Fibroblast of gingiva (primary cell): ENCODE results near the gene DHX38.

Source experiments
- DNase-seq: peaks from one replicate; pipeline ENCODE4 v3.0.0-alpha.2; 2011; ENCODE audit warnings: low read depth

The DHX38 gene

DNA sequence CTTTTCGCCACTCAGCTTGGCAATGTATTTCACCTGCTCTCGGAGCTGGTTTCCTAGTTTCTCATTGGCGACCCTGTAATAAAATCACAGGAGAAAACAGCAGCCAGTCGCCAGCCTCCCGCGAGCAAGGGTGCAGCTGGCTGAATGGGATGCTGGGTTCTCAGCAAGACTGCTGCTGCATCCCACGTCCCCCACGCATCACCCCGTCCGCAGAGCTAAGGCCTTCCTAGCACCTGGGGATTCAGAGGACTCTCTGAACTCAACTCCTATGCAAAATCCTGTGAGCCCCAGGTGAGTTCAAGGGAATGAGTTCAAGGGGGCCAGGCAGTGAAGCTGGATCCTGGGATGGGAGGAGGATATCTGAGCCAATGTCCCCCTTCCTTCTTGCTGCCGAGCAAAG, 29.3 kb downstream of the DHX38 start:
- DNase-seq = no peak

DNA sequence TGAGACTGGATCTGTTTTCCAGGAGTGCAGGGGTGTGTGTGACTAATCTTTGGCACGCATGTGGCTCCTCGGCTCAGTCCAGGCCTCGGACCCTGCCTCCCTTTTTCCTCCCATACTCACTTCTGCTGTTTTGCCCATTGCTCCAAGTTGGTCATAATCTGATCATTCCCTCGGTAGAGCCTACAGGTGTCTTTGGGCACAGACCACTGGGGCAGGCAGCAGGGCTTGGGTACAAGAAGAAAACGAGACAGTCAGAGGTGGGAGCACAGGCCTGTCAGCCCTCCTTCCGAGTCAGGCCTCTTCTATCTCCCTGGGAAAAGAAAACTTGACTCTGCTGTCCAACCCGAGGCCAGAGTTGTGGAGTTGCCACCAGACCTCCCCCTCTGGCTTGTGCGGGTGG, 29.8 kb downstream of the DHX38 start:
- DNase-seq = no peak

DNA sequence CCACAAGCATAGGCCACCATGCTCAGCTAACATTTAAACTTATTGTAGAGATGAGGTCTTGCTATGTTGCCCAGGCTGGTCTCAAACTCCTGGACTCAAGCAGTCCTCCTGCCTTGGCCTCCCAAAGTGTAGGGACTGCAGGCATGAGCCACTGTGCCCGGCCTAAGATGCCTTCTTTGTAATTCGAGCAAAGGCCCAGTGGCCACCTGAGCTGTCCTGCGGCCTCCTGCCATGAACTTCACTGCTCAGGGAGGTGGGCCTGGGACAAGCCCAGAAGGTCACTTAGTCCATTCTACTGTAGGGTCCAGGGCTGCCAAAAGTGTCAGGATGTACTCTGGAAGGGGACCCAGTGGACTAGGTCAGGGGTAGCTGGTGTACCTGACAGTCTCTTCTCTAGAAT, 30.5 kb downstream of the DHX38 start:
- no peak for DNase-seq

GRCh38 chr16:72124761-72125634, 31.4 kb downstream of the DHX38 start:
- peak; percentile 64 for DNase-seq

DNA sequence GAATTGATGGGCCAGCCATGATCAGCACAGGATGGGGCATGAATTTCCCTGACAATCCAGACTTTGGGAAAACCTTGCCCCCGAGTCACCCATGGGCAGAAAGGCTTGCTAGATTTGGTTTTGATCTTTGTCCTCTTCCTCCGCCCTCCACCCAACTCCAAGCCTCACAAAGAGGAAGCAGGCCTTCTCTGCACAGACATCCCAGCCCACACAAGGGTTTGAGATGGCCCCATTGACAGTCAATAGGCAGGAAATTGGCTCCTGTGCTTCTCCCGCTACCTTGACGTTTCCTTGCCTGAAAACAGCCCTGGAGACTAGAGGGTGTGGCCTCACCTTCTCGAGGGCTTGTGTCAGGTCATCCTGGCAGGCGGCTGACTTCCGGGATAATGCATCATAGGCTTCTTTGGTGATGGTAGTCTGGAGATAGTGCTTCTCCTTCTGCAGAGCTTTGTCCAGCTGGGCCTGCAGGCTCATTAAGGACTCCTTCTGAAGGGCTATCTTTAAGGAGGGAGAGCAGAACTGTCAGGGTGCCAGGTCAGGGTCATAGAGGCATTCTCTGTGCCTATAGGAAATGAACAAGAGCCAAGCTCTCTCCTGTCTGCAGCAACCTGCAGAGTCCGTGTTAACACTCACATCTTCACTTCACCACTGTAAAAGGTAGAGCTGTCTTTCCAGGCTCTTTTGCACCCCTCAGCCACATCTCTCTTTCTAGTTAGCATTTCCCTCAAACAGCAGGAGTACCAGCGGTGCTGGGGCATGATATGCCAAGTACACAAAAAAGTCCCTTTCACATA, 32.2 kb downstream of the DHX38 start:
- no peak for DNase-seq

DNA sequence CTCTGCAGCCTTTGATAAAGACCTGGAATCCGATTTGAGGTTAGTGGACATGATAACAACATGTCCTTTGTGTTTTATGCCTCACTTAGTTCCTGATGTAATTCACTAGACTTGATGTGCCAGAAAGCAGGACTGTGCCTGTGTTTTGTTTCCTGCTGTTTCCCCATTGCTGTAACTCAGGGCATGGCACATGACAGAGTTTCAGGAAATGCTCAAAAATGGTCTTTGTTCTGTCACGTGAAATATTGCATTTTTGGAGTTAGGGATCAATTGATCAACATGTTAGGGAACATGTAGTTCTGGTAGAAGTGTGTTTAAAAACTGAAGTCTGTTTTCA, 32.8 kb downstream of the DHX38 start:
- no peak for DNase-seq

DNA sequence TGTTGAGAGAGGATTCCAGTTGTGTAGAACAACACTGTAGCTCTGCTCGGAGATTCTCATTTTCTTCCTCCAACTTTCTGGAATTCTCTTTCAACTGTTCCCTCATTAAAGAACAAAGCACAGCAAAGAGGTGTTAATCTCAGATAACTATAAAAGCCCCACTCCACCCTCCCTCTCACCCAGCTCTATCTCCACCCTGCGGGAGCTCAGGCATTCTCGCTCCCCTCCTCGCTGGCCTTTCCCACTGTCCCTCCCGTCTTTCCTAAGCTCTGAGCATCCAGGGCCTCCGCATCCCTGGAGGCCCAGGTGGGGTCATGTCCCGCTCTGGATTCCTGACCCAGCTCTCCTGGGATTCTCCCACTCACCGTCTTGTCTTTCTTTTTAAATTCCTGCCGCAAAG, 35.1 kb downstream of the DHX38 start:
- DNase-seq = no peak

- DNase-seq = no peak
These were observed 36.5 kb downstream of the DHX38 start for GRCh38 chr16:72129976-72130656.

DNA sequence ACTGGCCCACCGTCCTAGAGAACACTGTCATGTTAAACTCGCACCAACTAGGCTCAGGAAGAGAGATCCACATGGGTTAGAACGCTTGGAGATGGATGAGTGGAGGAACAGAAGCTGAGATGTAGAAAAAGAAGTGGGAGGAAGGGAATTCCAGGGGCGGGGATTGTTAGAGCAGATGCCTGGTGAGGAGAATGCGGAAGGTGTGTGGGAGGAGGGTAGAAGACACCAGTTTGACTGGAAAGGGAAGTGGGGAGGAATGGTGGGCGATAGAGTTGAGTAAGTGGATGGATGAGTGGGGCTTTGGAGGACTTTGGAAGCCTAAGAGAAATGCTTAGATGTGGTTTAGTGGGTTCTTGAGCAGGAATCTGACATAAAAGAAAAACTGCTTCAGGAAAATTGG, 37.4 kb downstream of the DHX38 start:
- DNase-seq = no peak

- no peak for DNase-seq
These were observed 39.1 kb downstream of the DHX38 start for GRCh38 chr16:72132726-72133125.

- DNase-seq = no peak
These were observed 40.9 kb downstream of the DHX38 start for GRCh38 chr16:72134507-72134906.

DNA sequence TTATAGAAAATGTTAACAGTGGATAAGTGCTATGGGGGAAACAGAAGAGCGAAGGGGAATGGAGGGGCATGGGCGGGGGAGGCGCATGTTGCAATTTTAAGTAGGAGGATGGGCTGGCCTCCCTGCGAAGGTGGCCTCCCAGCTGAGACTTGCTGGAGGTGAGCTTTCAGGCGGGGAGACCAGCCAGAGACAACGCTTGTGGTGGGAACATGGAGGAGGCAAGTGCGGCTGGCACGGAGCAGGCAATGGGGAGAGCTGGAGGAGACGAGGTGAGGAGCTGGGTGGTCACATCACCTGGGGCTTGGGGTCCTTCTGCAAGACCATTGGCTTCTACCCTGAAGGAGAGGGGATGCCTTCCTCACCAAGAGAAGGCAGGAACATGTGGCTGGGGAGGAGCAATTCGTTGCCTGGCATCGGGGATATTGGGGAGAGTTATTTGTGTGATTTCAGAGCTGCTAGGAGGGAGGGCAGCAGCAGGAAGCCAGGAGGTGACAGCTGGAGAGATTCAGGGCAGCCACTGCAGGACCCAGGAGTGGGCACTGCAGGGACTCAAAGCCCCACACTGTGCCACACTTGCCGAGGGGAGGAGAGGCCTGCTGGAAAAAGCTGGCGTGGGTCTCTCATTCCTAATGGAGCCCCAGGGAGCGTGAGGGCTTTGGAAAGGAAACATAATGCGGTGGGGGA, 43.9 kb downstream of the DHX38 start:
- DNase-seq = no peak

DNA sequence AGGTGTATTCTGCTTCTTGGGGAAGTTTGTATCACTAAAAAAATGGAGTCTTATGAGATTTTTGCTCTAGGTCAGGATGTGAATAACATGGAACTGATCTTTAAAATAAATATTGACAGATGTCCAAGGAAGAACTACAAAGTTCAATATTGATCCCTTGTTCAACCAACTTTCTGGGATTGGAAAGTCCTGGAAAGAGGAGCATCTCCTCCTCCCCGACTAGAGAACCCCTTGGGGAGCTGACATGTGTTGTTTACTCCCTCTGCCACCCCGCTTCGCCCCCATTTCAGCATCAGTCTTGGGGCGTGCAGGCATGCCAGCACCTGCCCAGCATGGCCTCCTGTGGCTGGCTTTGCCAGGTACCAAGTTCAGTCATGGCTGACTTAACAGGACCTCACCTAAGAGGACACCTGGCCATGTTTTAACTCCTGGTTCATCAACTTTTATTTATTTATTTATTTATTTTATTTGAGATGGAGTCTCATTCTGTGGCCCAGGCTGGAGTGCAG, 44.5 kb downstream of the DHX38 start:
- DNase-seq = no peak

- DNase-seq = no peak
These were observed 46.3 kb downstream of the DHX38 start for GRCh38 chr16:72139908-72140307.

DNA sequence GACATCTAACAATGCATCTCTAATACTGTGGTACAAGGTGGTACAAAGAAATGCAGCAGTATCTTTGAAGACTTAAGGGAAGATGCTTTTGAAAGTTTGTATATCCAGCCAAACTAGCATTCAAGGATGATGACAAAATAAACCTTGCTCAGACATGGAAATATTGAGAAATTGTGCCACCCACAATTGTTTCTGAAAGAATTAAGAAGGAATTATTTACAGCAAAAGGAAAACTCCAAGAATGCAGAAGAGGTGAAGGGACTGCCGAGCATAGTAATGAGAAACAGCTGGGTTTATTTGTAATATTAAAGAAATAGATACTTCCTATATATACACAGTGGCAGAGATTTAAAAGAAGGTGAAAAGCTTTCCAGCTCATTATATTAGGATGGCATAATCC, 48.8 kb downstream of the DHX38 start:
- DNase-seq = peak; percentile 68

DNA sequence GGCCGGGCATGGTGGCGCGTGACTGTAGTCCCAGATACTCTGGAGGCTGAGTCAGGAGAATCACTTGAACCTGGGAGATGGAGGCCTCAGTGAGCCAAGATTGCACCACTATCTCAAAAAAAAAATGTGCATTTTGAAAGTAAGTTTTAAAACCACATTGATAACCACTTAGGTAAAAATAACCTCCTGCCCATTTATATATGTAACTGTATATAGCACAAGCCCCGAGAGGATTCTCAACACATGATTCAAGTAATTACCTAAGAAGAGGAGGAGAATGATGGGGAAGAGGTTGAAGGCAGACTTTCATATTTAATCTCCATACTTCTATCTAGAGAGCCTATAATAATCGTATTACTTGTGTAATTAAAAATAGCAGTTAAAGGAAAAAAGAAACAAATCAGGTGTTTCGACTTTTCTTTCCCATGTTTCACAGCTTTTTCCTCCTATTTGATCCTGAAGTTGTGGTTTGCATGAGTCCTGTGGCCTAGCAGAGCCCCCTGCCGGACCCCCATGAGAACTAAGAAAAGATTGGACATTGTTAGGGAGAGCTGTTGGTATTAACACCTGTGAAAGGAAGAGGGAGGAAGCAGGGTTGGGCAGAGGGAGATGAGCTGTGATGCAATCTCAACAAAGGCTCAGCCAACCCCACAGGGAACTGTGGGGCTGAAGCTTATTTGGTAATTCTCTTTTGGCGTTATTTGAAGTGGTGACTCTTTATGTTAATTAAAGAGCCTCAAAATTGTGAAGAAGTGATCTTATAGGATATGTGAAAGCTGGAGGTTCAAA, 56.2 kb downstream of the DHX38 start:
- DNase-seq = no peak

- no peak for DNase-seq
These were observed 65.7 kb downstream of the DHX38 start for GRCh38 chr16:72159386-72159785.

DNA sequence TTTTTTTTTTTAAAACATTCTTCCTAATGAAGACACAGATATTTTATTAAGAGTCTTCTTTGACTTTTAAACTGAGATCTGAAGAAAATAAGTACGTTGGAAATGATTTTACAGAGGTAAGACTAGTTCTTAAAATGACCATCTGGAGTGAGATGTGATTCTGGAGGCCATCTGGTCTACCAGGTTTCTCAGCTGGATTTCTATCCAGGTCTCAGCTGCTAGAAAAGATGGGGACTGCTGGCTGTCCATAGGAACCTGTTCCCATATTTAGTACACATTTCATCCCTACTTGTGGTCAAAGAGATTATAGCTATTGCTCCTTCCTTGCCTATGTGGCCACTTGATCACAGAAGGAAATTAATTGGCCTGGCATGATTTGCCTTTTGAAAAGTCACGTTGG, 66.2 kb downstream of the DHX38 start:
- no peak for DNase-seq

GRCh38 chr16:72162105-72162692, 68.6 kb downstream of the DHX38 start:
- no peak for DNase-seq
